A549 (cell line): ENCODE data around the gene CSPG4.
"Not testable (repeated sequence)": the region's sequence is repeated elsewhere in the genome, so short reads cannot be mapped to it uniquely, and the experiment has no call there.

Experiments
- BHLHE40 ChIP-seq: IDR thresholded peaks from 2 replicates; pipeline ENCODE4 v1.6.1; 2012; ENCODE audit warnings: low read depth, low read length, inconsistent platforms
- CBX2 ChIP-seq: fragments of 200-600 bp; sonication (generic); IDR thresholded peaks from 2 replicates; pipeline ENCODE4 v1.6.1; 2016; ENCODE audit warnings: low read depth, mild to moderate bottlenecking, borderline replicate concordance
- CTCF ChIP-seq: fragments of >200 bp; sonication (Bioruptor Twin); formaldehyde crosslinking; IDR thresholded peaks from 3 replicates; pipeline ENCODE4 v1.5.1; 2016
- FOSL2 ChIP-seq, 2 experiments: fragments of 450-650 bp in 1 of 2; fragments of >200 bp in 1 of 2; sonication (Bioruptor Twin) in 1 of 2; formaldehyde crosslinking; IDR thresholded peaks; 2 replicates each; pipeline versions ENCODE4 v1.5.0 to v1.6.1; 2016 to 2020; ENCODE audit warnings: mild to moderate bottlenecking in 1 of 2, moderate library complexity in 1 of 2
- POLR2A ChIP-seq: IDR thresholded peaks from 2 replicates; pipeline ENCODE4 v1.6.1; 2012; ENCODE audit warnings: mild to moderate bottlenecking, low read length
- REST ChIP-seq: fragments of 200-600 bp; sonication (generic); IDR thresholded peaks from 2 replicates; pipeline ENCODE4 v1.6.1; 2016; ENCODE audit warnings: antibody characterized with exemption, mild to moderate bottlenecking, moderate library complexity
- RFX5 ChIP-seq: fragments of 450-650 bp; IDR thresholded peaks from 2 replicates; pipeline ENCODE4 v1.7.1; 2014; ENCODE audit warnings: antibody characterized with exemption, mild to moderate bottlenecking, moderate library complexity
- RNF2 ChIP-seq: fragments of 200-600 bp; sonication (generic); IDR thresholded peaks from 2 replicates; pipeline ENCODE4 v1.6.1; 2016; ENCODE audit warnings: low read depth, mild to moderate bottlenecking, antibody characterized with exemption, moderate library complexity, borderline replicate concordance
- ZFP36 ChIP-seq: fragments of 450-650 bp; IDR thresholded peaks from 2 replicates; pipeline ENCODE4 v1.6.1; 2014; ENCODE audit warnings: borderline replicate concordance; ENCODE audit not compliant: partially characterized antibody
- TF ChIP-seq, protein P1 (sequence below): IDR thresholded peaks from 2 replicates; pipeline ENCODE4 v1.6.1; 2012

- TF ChIP-seq CTCF; BHLHE40; CBX2; ZFP36; POLR2A; REST; RNF2; FOSL2 (IDR thresholded peaks at IDR 0.05); FOSL2 (CRISPR knock-in tag; IDR thresholded peaks at IDR 0.05); RFX5: not testable (repeated sequence)
- TF ChIP-seq, protein P1, sequence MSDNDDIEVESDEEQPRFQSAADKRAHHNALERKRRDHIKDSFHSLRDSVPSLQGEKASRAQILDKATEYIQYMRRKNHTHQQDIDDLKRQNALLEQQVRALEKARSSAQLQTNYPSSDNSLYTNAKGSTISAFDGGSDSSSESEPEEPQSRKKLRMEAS = not testable (repeated sequence)
Observed at GRCh38 chr15:75699961-75700874, 12.4 kb downstream of the CSPG4 start.
